GM12872 (cell line): ENCODE data around the gene SEL1L2.

Experiments
- TF ChIP-seq, protein P1 (sequence below): IDR thresholded peaks from 3 replicates; pipeline ENCODE4 v1.5.1; 2011; ENCODE audit warnings: low read depth, mild to moderate bottlenecking, low read length, moderate library complexity; ENCODE audit not compliant: insufficient read depth

SEL1L2 gene

GRCh38 chr20:13928901-13929300 is 61.5 kb downstream of the SEL1L2 start:
- TF ChIP-seq, protein P1, sequence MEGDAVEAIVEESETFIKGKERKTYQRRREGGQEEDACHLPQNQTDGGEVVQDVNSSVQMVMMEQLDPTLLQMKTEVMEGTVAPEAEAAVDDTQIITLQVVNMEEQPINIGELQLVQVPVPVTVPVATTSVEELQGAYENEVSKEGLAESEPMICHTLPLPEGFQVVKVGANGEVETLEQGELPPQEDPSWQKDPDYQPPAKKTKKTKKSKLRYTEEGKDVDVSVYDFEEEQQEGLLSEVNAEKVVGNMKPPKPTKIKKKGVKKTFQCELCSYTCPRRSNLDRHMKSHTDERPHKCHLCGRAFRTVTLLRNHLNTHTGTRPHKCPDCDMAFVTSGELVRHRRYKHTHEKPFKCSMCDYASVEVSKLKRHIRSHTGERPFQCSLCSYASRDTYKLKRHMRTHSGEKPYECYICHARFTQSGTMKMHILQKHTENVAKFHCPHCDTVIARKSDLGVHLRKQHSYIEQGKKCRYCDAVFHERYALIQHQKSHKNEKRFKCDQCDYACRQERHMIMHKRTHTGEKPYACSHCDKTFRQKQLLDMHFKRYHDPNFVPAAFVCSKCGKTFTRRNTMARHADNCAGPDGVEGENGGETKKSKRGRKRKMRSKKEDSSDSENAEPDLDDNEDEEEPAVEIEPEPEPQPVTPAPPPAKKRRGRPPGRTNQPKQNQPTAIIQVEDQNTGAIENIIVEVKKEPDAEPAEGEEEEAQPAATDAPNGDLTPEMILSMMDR: no peak

GRCh38 chr20:13927171-13927570 is 63.2 kb downstream of the SEL1L2 start:
- TF ChIP-seq, protein P1: no peak

- TF ChIP-seq, protein P1: no peak
Measured at GRCh38 chr20:13922241-13922640, 68.2 kb downstream of the SEL1L2 start.

- TF ChIP-seq, protein P1: no peak
Measured at GRCh38 chr20:13915284-13915683, 75.1 kb downstream of the SEL1L2 start.

DNA sequence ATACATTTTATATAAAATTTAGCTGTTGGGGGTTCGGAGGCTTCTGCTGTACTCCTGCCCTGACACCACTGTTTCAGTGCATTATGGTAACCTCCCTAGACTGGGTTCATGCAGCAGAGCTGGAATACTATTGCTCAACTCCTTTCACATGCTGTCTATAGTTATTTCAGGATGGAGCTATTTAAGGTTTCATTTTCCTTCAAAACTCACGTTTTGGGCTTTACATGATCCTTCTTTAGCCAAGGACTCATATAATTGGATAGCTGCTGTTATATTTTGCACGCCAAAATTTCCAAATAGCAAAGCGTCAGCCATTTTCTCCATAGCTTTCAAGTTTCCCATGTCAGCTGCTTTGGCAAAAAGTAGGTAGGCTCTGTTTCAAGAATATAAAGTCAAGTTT is 76.8 kb downstream of the SEL1L2 start:
- TF ChIP-seq, protein P1: no peak

GRCh38 chr20:13913131-13913530 is 77.3 kb downstream of the SEL1L2 start:
- TF ChIP-seq, protein P1: no peak

DNA sequence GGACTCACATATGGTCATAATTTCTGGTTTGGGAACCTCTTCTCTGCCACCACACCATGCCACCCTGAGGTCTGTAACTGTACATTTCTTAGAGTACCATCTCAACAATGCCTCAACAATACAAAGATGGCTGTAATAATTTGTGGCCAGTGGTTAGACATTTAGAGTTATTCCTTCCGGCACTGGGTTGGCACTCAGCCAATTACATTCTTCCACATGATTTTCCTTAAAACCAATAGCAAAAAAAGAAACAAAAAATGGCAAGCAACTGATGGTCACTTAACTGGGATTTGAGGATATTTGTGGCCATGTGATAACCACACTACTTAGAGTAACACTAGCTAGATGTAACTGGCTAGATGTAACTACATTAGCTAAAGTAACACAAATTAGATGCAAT is 79.9 kb downstream of the SEL1L2 start:
- TF ChIP-seq, protein P1: no peak

GRCh38 chr20:13909067-13909466 is 81.3 kb downstream of the SEL1L2 start:
- TF ChIP-seq, protein P1: no peak
